Caco-2 (cell line): ENCODE measurements around the gene VSIR. TPM values are rescaled to one million over a fixed set of nuclear protein-coding genes. Genes with fewer than 3 reads are reported as not detected.

Source experiments
- BruUV-seq: library from RNA; stranded (reverse); fragments of 400-500 nt; replicated peaks from 2 replicates; lab custom pipeline; 2021; lab: Mats Ljungman, UMichigan
- CTCF ChIA-PET: fragments of 300-600 bp; sonication (Branson Sonifier 250); formaldehyde crosslinking; loops from one replicate; lab custom pipeline; 2022; ENCODE audit warnings: antibody characterized with exemption; lab: Charles Lee
- POLR2A ChIA-PET: fragments of 300-600 bp; sonication (Branson Sonifier 250); formaldehyde crosslinking; loops from one replicate; lab custom pipeline; 2022; ENCODE audit warnings: antibody characterized with exemption; lab: Charles Lee
- DNase-seq, 2 experiments: peaks; one replicate each; pipeline versions ENCODE4 v3.0.0 to v3.0.0-alpha.2; 2020 to 2022
- H3K27me3 ChIP-seq: replicated peaks from 2 replicates; pipeline ENCODE4 v1.6.0; 2011; ENCODE audit warnings: low read length; ENCODE audit not compliant: control insufficient read depth, insufficient read depth
- H3K36me3 ChIP-seq: 2 replicates; pipeline ENCODE4 v1.5.1; 2011; ENCODE audit warnings: low read length; ENCODE audit not compliant: control insufficient read depth, insufficient read depth
- H3K4me1 ChIP-seq: fragments of 250-450 bp; sonication (Bioruptor Pico); 2 replicates; pipeline ENCODE4 v1.5.1; 2020; ENCODE audit warnings: mild to moderate bottlenecking
- H3K4me3 ChIP-seq: 2 replicates; pipeline ENCODE4 v1.5.1; 2011; ENCODE audit warnings: low read depth, mild to moderate bottlenecking, control low read depth, low read length
- H3K9me3 ChIP-seq: fragments of 250-450 bp; sonication (Bioruptor Pico); 2 replicates; pipeline ENCODE4 v1.5.1; 2020; ENCODE audit warnings: mild to moderate bottlenecking, moderate library complexity
- H3K27ac Mint-ChIP-seq: one replicate; pipeline ENCODE4 v1.8.0; 2022; ENCODE audit warnings: mixed read lengths; ENCODE audit not compliant: unreplicated experiment
- H3K27me3 Mint-ChIP-seq: one replicate; pipeline ENCODE4 v1.8.0; 2022; ENCODE audit warnings: mixed read lengths; ENCODE audit not compliant: insufficient read depth, unreplicated experiment
- H3K36me3 Mint-ChIP-seq: one replicate; pipeline ENCODE4 v1.8.0; 2022; ENCODE audit warnings: mild to moderate bottlenecking, mixed read lengths; ENCODE audit not compliant: insufficient read depth, unreplicated experiment
- H3K4me1 Mint-ChIP-seq: one replicate; pipeline ENCODE4 v1.8.0; 2022; ENCODE audit warnings: low read depth, mixed read lengths; ENCODE audit not compliant: unreplicated experiment
- H3K4me3 Mint-ChIP-seq: one replicate; pipeline ENCODE4 v1.8.0; 2022; ENCODE audit warnings: mild to moderate bottlenecking, moderate library complexity, mixed read lengths; ENCODE audit not compliant: unreplicated experiment
- H3K9me3 Mint-ChIP-seq: one replicate; pipeline ENCODE4 v1.8.0; 2022; ENCODE audit warnings: mixed read lengths; ENCODE audit not compliant: unreplicated experiment
- CTCF ChIP-seq, 2 experiments: fragments of 200-600 bp in 1 of 2; IDR thresholded peaks; 1 replicate in 1 of 2; 2 replicates in 1 of 2; pipeline versions ENCODE4 v1.5.1 to v1.8.0; 2011 to 2022; ENCODE audit warnings: antibody characterized with exemption in 1 of 2, control low read depth in 1 of 2, inconsistent platforms in 1 of 2, low read depth in 1 of 2, low read length in 1 of 2, mild to moderate bottlenecking in 1 of 2, moderate library complexity in 1 of 2; ENCODE audit not compliant: insufficient read depth in 1 of 2, severe bottlenecking in 1 of 2, unreplicated experiment in 1 of 2
- intact Hi-C: fragments of 100-400 bp; cut with micrococcal nuclease; formaldehyde crosslinking; loops from one replicate; pipeline ENCODE4 v1.10.0; 2022; ENCODE audit not compliant: unreplicated experiment
- total RNA-seq: library from RNA; stranded (reverse); gene quantifications from 2 replicates; pipeline ENCODE4 v1.2.3, GENCODE V29; 2022

Gene VSIR
- total RNA-seq, 1 experiment from 2014 or later, result 44.0 TPM

- no TSS peak for BruUV-seq
- Mint-ChIP-seq H3K4me3 (no peak overlapping the region), H3K36me3 (peaks cover 97% of the 10 kb centered on the region), H3K9me3 (no peaks in the 10 kb centered on the region), H3K27me3 (no peaks in the 10 kb centered on the region), H3K27ac (no peak overlapping the region), H3K4me1 (peaks cover 7% of the 10 kb centered on the region)
- intact Hi-C loops, result no loop called here
- Histone ChIP-seq H3K4me1 (no peaks in the 10 kb centered on the region), H3K27me3 (no peaks in the 10 kb centered on the region), H3K36me3 (peaks cover 29% of the 10 kb centered on the region), H3K4me3 (no peak overlapping the region), H3K9me3 (no peaks in the 10 kb centered on the region)
- ChIA-PET POLR2A (no interaction called here), CTCF (interaction anchor here (0.6 to 1.4 kb wide), 3 partner anchors 34 to 110 kb away, joined by 3 read pairs; no protein-coding TSS in a partner anchor)
- no peak for DNase-seq
- no peak for TF ChIP-seq CTCF (IDR thresholded peaks at IDR 0.05; ENCODE audit: insufficient read depth in 1 of 2, low read depth in 1 of 2, low read length in 1 of 2, severe bottlenecking in 1 of 2, unreplicated experiment in 1 of 2)
Measured at GRCh38 chr10:71818674-71819260, 45.4 kb upstream of the VSIR start.

- ChIA-PET POLR2A (no interaction called here), CTCF (interaction anchor here (1.4 kb wide), 1 partner anchor 110 kb away, joined by 3 read pairs; no protein-coding TSS in a partner anchor)
- DNase-seq, result no peak
- Mint-ChIP-seq H3K36me3 (peaks cover 96% of the 10 kb centered on the region), H3K9me3 (no peaks in the 10 kb centered on the region), H3K27me3 (no peaks in the 10 kb centered on the region), H3K27ac (no peak overlapping the region), H3K4me3 (no peak overlapping the region), H3K4me1 (peaks cover 7% of the 10 kb centered on the region)
- intact Hi-C loops, result no loop called here
- no TSS peak for BruUV-seq
- Histone ChIP-seq H3K36me3 (peaks cover 26% of the 10 kb centered on the region), H3K4me3 (no peak overlapping the region), H3K27me3 (no peaks in the 10 kb centered on the region), H3K9me3 (no peaks in the 10 kb centered on the region), H3K4me1 (no peaks in the 10 kb centered on the region)
- no peak for TF ChIP-seq CTCF (IDR thresholded peaks at IDR 0.05; ENCODE audit: insufficient read depth in 1 of 2, low read depth in 1 of 2, low read length in 1 of 2, severe bottlenecking in 1 of 2, unreplicated experiment in 1 of 2)
Measured at GRCh38 chr10:71817831-71818655, 44.7 kb upstream of the VSIR start.

GRCh38 chr10:71816936-71817618 lies 43.8 kb upstream of the VSIR start:
- Mint-ChIP-seq H3K36me3 (peaks cover 89% of the 10 kb centered on the region), H3K4me3 (no peak overlapping the region), H3K9me3 (no peaks in the 10 kb centered on the region), H3K27me3 (no peaks in the 10 kb centered on the region), H3K4me1 (peaks cover 7% of the 10 kb centered on the region), H3K27ac (no peak overlapping the region)
- BruUV-seq, result TSS peak; percentile 90
- TF ChIP-seq CTCF (IDR thresholded peaks at IDR 0.05; ENCODE audit: insufficient read depth in 1 of 2, low read depth in 1 of 2, low read length in 1 of 2, severe bottlenecking in 1 of 2, unreplicated experiment in 1 of 2), result no peak
- intact Hi-C loops, result no loop called here
- H3K4me1 ChIP-seq, result no peaks in the 10 kb centered on the region
- CTCF ChIA-PET, result interaction anchor here (0.5 kb wide), 1 partner anchor 736 kb away, joined by 4 read pairs; no protein-coding TSS in a partner anchor
- no peaks in the 10 kb centered on the region for H3K27me3 ChIP-seq
- no peak overlapping the region for H3K4me3 ChIP-seq
- H3K36me3 ChIP-seq, result peaks cover 26% of the 10 kb centered on the region
- POLR2A ChIA-PET, result no interaction called here
- H3K9me3 ChIP-seq, result no peaks in the 10 kb centered on the region
- no peak for DNase-seq
